Tibial artery (tissue), 4 donors: ENCODE data around the gene MUL1.

Experiments
- DNase-seq, 2 donors: peaks; one replicate each; pipeline ENCODE4 v3.0.0-alpha.2; 2019
- H3K27ac ChIP-seq, 2 donors: fragments of 200-600 bp; sonication (generic) in 1 of 2; 1 replicate in 1 of 2; 2 replicates in 1 of 2; pipeline ENCODE4 v1.5.1; 2018 to 2019; ENCODE audit warnings: mild to moderate bottlenecking in 1 of 2
- H3K27me3 ChIP-seq, 2 donors: fragments of 200-600 bp; sonication (generic) in 1 of 2; one replicate each; pipeline versions ENCODE4 v1.5.1 to v1.6.0; 2016 to 2019
- H3K36me3 ChIP-seq, 3 donors: fragments of 200-600 bp; sonication (generic) in 2 of 3; one replicate each; pipeline ENCODE4 v1.5.1; 2016 to 2019; ENCODE audit warnings: mild to moderate bottlenecking in 2 of 3
- H3K4me1 ChIP-seq, 4 donors: fragments of 200-600 bp; sonication (generic) in 2 of 4; 1 replicate in 3 of 4; 2 replicates in 1 of 4; pipeline ENCODE4 v1.5.1; 2016 to 2019
- H3K4me3 ChIP-seq, 2 donors: fragments of 200-600 bp; sonication (generic) in 1 of 2; 1 replicate in 1 of 2; 2 replicates in 1 of 2; pipeline ENCODE4 v1.5.1; 2018 to 2019; ENCODE audit warnings: mild to moderate bottlenecking in 2 of 2
- H3K9me3 ChIP-seq, 3 donors: fragments of 200-600 bp; sonication (generic) in 1 of 3; one replicate each; pipeline ENCODE4 v1.5.1; 2016 to 2019
- CTCF ChIP-seq, 2 experiments: fragments of 200-600 bp in 1 of 2; fragments of 450-650 bp in 1 of 2; IDR thresholded peaks; one replicate each; pipeline ENCODE4 v1.5.1; 2017 to 2019; ENCODE audit warnings: antibody characterized with exemption in 2 of 2, mild to moderate bottlenecking in 1 of 2, moderate library complexity in 1 of 2
- intact Hi-C: fragments of 100-400 bp; cut with DNase I; formaldehyde crosslinking; loops from one replicate; pipeline ENCODE4 v1.15.0; 2023; ENCODE audit warnings: low total_unique reads

MUL1 gene

DNA sequence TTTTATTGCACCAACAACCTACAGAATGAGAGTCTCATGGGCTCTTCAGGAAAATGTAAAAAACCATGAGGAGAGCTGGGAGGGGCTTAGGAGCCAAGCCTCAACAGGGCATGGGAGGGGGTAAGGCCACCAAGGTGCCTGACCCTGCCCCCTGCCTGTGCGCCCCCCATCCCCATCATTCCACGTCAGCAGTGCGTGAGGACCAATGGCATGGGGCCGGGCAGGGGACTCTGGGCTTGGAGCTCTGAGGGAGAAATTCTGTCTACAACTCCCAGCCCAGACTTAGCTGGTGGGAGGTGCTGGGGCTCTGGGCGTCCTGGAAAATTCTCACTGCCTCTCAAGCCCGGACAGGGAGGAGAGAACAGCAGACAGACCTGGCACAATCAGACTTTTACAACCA lies 16.8 kb downstream of the MUL1 start:
- H3K4me1 ChIP-seq = peaks cover 0 to 17% (median 8%) of the 10 kb centered on the region in 4 donors
- H3K27ac ChIP-seq = no peak overlapping the region
- intact Hi-C loops = loop anchor here (5.0 kb wide), 2 partner anchors 129 to 574 kb away; no protein-coding TSS in a partner anchor
- H3K9me3 ChIP-seq = no peaks in the 10 kb centered on the region
- H3K27me3 ChIP-seq = peaks cover 0 to 40% of the 10 kb centered on the region in 2 donors
- no peak for TF ChIP-seq CTCF (IDR thresholded peaks at IDR 0.05)
- H3K36me3 ChIP-seq = no peaks in the 10 kb centered on the region
- no peak overlapping the region for H3K4me3 ChIP-seq
- peak in 1 of 2 donors; percentile 35 for DNase-seq

DNA sequence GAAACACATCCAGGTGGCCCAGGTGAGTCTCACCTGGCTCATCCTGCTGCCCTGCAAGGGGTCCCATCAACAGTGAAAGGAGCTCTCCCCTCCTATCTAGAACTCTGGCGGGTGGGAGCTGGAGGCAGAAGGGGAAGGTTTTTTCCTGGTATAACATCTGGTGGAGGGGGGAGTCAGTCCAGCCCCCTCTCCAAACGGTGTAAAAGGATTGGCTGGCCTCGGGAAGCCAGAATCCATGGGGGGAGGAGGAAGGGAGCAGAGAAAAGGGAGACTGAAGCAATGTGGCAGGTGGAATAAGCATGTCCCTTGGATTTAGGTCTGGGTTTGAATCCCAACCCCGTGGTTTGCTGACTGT lies 20.7 kb downstream of the MUL1 start:
- Histone ChIP-seq H3K4me3 (no peak overlapping the region), H3K27ac (no peak overlapping the region), H3K36me3 (no peaks in the 10 kb centered on the region), H3K27me3 (peaks cover 0 to 70% of the 10 kb centered on the region in 2 donors), H3K9me3 (no peaks in the 10 kb centered on the region), H3K4me1 (peaks cover 0 to 35% (median 29%) of the 10 kb centered on the region in 4 donors)
- intact Hi-C loops = no loop called here
- TF ChIP-seq CTCF (IDR thresholded peaks at IDR 0.05) = no peak
- no peak for DNase-seq

- TF ChIP-seq CTCF (IDR thresholded peaks at IDR 0.05) = no peak
- H3K27ac ChIP-seq = peak overlapping the region; percentile 41 to 62
- peaks cover 0 to 75% of the 10 kb centered on the region in 2 donors for H3K27me3 ChIP-seq
- intact Hi-C loops = no loop called here
- H3K9me3 ChIP-seq = no peaks in the 10 kb centered on the region
- DNase-seq = peak in 1 of 2 donors; percentile 50
- no peaks in the 10 kb centered on the region for H3K36me3 ChIP-seq
- peaks cover 0 to 35% (median 29%) of the 10 kb centered on the region in 4 donors for H3K4me1 ChIP-seq
- H3K4me3 ChIP-seq = peak overlapping the region; percentile 55 to 69
Observed at GRCh38 chr1:20486457-20487235, 21.3 kb downstream of the MUL1 start.

DNA sequence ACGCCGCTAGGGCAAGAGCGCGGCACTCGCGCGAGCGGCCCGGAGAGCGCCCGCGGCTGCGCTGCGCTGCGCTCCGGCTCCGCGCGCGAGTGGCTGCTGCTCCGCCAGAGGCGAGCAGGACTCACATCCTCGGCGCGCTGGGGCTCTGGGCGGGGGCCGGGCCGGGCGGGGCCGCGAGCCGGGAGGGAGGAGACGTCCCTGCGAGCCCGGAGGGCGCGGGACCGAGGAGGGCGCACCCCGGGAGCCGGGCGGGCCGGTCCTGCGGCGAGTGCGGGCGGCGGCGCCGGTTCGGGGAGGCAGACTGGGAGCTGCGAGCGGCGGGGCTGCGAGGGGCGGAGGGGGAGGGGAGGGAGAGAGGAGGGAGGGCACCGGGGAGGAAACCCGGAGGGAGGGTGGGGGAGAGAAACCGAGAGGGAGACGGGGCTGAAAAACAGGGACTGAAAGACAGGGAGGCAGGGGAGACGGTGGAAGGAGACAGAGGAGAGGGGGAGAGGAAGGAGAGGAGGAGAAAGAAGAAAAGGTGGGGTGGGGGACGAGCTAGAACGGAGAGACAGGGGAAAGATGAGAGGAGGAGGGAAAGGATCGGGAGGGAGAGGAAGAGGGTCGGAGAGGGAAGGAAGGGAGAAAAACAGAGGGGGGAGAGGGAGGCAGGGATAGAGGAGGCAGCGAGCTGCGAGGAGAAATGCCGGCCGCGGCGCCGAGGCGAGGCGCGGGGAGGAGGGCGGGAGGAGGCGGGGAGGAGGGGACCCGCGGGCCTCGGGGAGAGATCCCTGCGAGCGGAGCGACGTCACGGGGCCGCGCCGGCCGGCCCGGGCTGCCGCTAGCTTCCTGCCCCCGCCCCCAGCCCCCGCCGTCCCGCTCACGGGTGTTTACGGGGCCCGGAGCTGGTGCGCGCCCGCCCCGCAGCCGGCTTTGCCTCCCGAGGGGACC lies 22.2 kb downstream of the MUL1 start, which contains the start of gene CAMK2N1:
Gene CAMK2N1 (minus strand): TSS at position 684 of the 930 bp plus-strand sequence. CDS start 831 bp downstream, outside the sequence.
- H3K4me1 ChIP-seq = peaks cover 0 to 35% (median 29%) of the 10 kb centered on the region in 4 donors
- peaks cover 0 to 83% of the 10 kb centered on the region in 2 donors for H3K27me3 ChIP-seq
- no peaks in the 10 kb centered on the region for H3K9me3 ChIP-seq
- no peaks in the 10 kb centered on the region for H3K36me3 ChIP-seq
- H3K27ac ChIP-seq = peak within 1 kb of the TSS; percentile 41 to 62
- peak within 1 kb of the TSS; percentile 55 to 69 for H3K4me3 ChIP-seq
- no peak for TF ChIP-seq CTCF (IDR thresholded peaks at IDR 0.05)
- intact Hi-C loops = no loop called here
- peak; percentile 51 to 75 for DNase-seq

- Histone ChIP-seq H3K9me3 (no peaks in the 10 kb centered on the region), H3K27me3 (peaks cover 0 to 85% of the 10 kb centered on the region in 2 donors), H3K27ac (no peak overlapping the region), H3K4me1 (peaks cover 0 to 35% (median 29%) of the 10 kb centered on the region in 4 donors), H3K4me3 (peak overlapping the region; percentile 55 to 69), H3K36me3 (no peaks in the 10 kb centered on the region)
- DNase-seq = no peak
- no peak for TF ChIP-seq CTCF (IDR thresholded peaks at IDR 0.05)
- intact Hi-C loops = no loop called here
Observed at GRCh38 chr1:20484519-20485462, 23.2 kb downstream of the MUL1 start.
